ENCODE measurements around the gene DPM2.

GRCh38 chr9:127950513-127951289, 13.0 kb upstream of the DPM2 start:
- TF ChIP-seq CTCF (IDR thresholded peaks at IDR 0.05) = no peak
- no peak for TF ChIP-seq GRHL2 (CRISPR knock-in tag; IDR thresholded peaks at IDR 0.05; ENCODE audit: insufficient replicate concordance, severe bottlenecking)
